Upper lobe of left lung (tissue), 4 donors: ENCODE results near the gene ZNF445.

Source experiments
- EP300 ChIP-seq, 4 donors: sonication (generic); formaldehyde crosslinking; IDR thresholded peaks; one replicate each; pipeline ENCODE4 v1.5.1; 2017; ENCODE audit warnings: antibody characterized with exemption in 4 of 4, control low read depth in 2 of 4
- POLR2A ChIP-seq, 4 donors: fragments of 450-650 bp; IDR thresholded peaks; one replicate each; pipeline ENCODE4 v1.5.1; 2016 to 2017; ENCODE audit warnings: antibody characterized with exemption in 4 of 4, mild to moderate bottlenecking in 2 of 4
- POLR2AphosphoS5 ChIP-seq, 2 donors: sonication (generic); formaldehyde crosslinking; IDR thresholded peaks; one replicate each; pipeline ENCODE4 v1.5.1; 2017; ENCODE audit warnings: antibody characterized with exemption in 2 of 2
- TF ChIP-seq, protein P1 (sequence below), 6 experiments: fragments of 450-650 bp in 4 of 6; fragments of 200-600 bp in 2 of 6; sonication (generic) in 2 of 6; IDR thresholded peaks; one replicate each; pipeline ENCODE4 v1.5.1; 2016 to 2019; ENCODE audit warnings: antibody characterized with exemption in 6 of 6

GRCh38 chr3:44476181-44476611 lies 1.3 kb downstream of the ZNF445 start:
- TF ChIP-seq, protein P1, sequence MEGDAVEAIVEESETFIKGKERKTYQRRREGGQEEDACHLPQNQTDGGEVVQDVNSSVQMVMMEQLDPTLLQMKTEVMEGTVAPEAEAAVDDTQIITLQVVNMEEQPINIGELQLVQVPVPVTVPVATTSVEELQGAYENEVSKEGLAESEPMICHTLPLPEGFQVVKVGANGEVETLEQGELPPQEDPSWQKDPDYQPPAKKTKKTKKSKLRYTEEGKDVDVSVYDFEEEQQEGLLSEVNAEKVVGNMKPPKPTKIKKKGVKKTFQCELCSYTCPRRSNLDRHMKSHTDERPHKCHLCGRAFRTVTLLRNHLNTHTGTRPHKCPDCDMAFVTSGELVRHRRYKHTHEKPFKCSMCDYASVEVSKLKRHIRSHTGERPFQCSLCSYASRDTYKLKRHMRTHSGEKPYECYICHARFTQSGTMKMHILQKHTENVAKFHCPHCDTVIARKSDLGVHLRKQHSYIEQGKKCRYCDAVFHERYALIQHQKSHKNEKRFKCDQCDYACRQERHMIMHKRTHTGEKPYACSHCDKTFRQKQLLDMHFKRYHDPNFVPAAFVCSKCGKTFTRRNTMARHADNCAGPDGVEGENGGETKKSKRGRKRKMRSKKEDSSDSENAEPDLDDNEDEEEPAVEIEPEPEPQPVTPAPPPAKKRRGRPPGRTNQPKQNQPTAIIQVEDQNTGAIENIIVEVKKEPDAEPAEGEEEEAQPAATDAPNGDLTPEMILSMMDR (IDR thresholded peaks at IDR 0.05): no peak
- TF ChIP-seq POLR2A (IDR thresholded peaks at IDR 0.05): no peak
- TF ChIP-seq POLR2AphosphoS5 (IDR thresholded peaks at IDR 0.05): no peak
- no peak for TF ChIP-seq EP300 (IDR thresholded peaks at IDR 0.05)
